Mucosa of rectum (tissue), 2 donors: Measurements from ENCODE around the gene MARVELD2.
A peak's percentile ranks its signal among the peaks of the same experiment; 100 is the strongest.
"Not testable (repeated sequence)": the region's sequence is repeated elsewhere in the genome, so short reads cannot be mapped to it uniquely, and the experiment has no call there.

Experiments
- H3K27ac ChIP-seq, 2 donors: one replicate each; pipeline ENCODE4 v1.7.0; 2013; ENCODE audit warnings: inconsistent platforms in 2 of 2, low read depth in 2 of 2, low read length in 2 of 2
- H3K27me3 ChIP-seq, 2 donors: one replicate each; pipeline ENCODE4 v1.7.0; 2013; ENCODE audit warnings: low read length in 2 of 2; ENCODE audit not compliant: control insufficient read depth in 2 of 2, insufficient read depth in 2 of 2
- H3K36me3 ChIP-seq, 2 donors: one replicate each; pipeline ENCODE4 v1.7.0; 2013; ENCODE audit warnings: low read length in 2 of 2; ENCODE audit not compliant: control insufficient read depth in 2 of 2, insufficient read depth in 2 of 2
- H3K4me1 ChIP-seq, 2 donors: one replicate each; pipeline ENCODE4 v1.7.0; 2013; ENCODE audit warnings: low read length in 2 of 2, mild to moderate bottlenecking in 1 of 2; ENCODE audit not compliant: control insufficient read depth in 2 of 2, insufficient read depth in 2 of 2
- H3K4me3 ChIP-seq, 2 donors: one replicate each; pipeline ENCODE4 v1.7.0; 2013; ENCODE audit warnings: low read length in 2 of 2
- H3K9ac ChIP-seq, 2 donors: one replicate each; pipeline ENCODE4 v1.7.0; 2013; ENCODE audit warnings: low read length in 2 of 2, low read depth in 1 of 2, mild to moderate bottlenecking in 1 of 2
- H3K9me3 ChIP-seq, 2 donors: one replicate each; pipeline ENCODE4 v1.7.0; 2013; ENCODE audit warnings: low read length in 2 of 2; ENCODE audit not compliant: control insufficient read depth in 2 of 2
- donor health status: healthy.
- donor health status: Normal muscosa, but diverticular disease.

Gene MARVELD2

GRCh38 chr5:69414885-69415583 lies at the start of gene MARVELD2:
Gene MARVELD2 (plus strand): TSS chr5:69415116. CDS start chr5:69419386, 4,270 bp downstream.
- Histone ChIP-seq H3K36me3 (peaks cover 7 to 19% of the 10 kb centered on the region in 2 donors), H3K9me3 (no peaks in the 10 kb centered on the region), H3K27ac (peak within 1 kb of the TSS; percentile 85 to 94), H3K4me3 (peak within 1 kb of the TSS; percentile 84 to 85), H3K27me3 (no peaks in the 10 kb centered on the region), H3K9ac (peak within 1 kb of the TSS; percentile 88 to 96), H3K4me1 (peaks cover 6 to 11% of the 10 kb centered on the region in 2 donors)

GRCh38 chr5:69367697-69368279 lies 47.1 kb upstream of the MARVELD2 start:
- Histone ChIP-seq H3K4me1 (peaks cover 16 to 22% of the 10 kb centered on the region in 2 donors), H3K27me3 (no peaks in the 10 kb centered on the region), H3K27ac (no peak overlapping the region), H3K9ac (peak overlapping the region; percentile 27 to 95), H3K4me3 (peak overlapping the region; percentile 90 to 98), H3K9me3 (no peaks in the 10 kb centered on the region), H3K36me3 (peaks cover 14 to 25% of the 10 kb centered on the region in 2 donors)

GRCh38 chr5:69368458-69369339 lies 46.2 kb upstream of the MARVELD2 start:
- Histone ChIP-seq H3K9ac (peak overlapping the region; percentile 86 to 95), H3K36me3 (peaks cover 14 to 21% of the 10 kb centered on the region in 2 donors), H3K9me3 (no peaks in the 10 kb centered on the region), H3K4me3 (peak overlapping the region; percentile 90 to 98), H3K4me1 (peaks cover 16 to 22% of the 10 kb centered on the region in 2 donors), H3K27me3 (no peaks in the 10 kb centered on the region), H3K27ac (peak overlapping the region; percentile 96)

GRCh38 chr5:69369340-69370121 lies 45.4 kb upstream of the MARVELD2 start, which contains the start of the genes AK6, RAD17 and TAF9:
Gene AK6 (minus strand): TSS chr5:69369520. CDS start chr5:69369490, 30 bp downstream.
Gene RAD17 (plus strand): TSS chr5:69369818. CDS start chr5:69372209, 2,391 bp downstream.
Gene TAF9 (minus strand): TSS chr5:69369520. CDS start chr5:69365737, 3,783 bp downstream.
- Histone ChIP-seq H3K4me3 (peak within 1 kb of the TSS; percentile 90 to 98), H3K4me1 (peaks cover 16 to 22% of the 10 kb centered on the region in 2 donors), H3K9me3 (no peaks in the 10 kb centered on the region), H3K9ac (peak within 1 kb of the TSS; percentile 86 to 95), H3K27me3 (no peaks in the 10 kb centered on the region), H3K27ac (peak within 1 kb of the TSS; percentile 96), H3K36me3 (peaks cover 14 to 19% of the 10 kb centered on the region in 2 donors)

- peaks cover 14 to 18% of the 10 kb centered on the region in 2 donors for H3K36me3 ChIP-seq
- H3K27ac ChIP-seq, H3K27me3 ChIP-seq, H3K9me3 ChIP-seq: not testable (repeated sequence)
- peak overlapping the region; percentile 90 to 98 for H3K4me3 ChIP-seq
- H3K9ac ChIP-seq = peak overlapping the region; percentile 79 to 95
- peaks cover 16 to 22% of the 10 kb centered on the region in 2 donors for H3K4me1 ChIP-seq
These were observed 44.6 kb upstream of the MARVELD2 start for GRCh38 chr5:69370335-69370734.

GRCh38 chr5:69372394-69372793 lies 42.5 kb upstream of the MARVELD2 start:
- Histone ChIP-seq H3K9ac (no peak overlapping the region), H3K4me1 (peaks cover 16 to 22% of the 10 kb centered on the region in 2 donors), H3K4me3 (no peak overlapping the region), H3K27me3 (no peaks in the 10 kb centered on the region), H3K36me3 (peaks cover 15 to 16% of the 10 kb centered on the region in 2 donors), H3K9me3 (no peaks in the 10 kb centered on the region), H3K27ac (no peak overlapping the region)

- no peak overlapping the region for H3K27ac ChIP-seq
- no peaks in the 10 kb centered on the region for H3K9me3 ChIP-seq
These were observed 39.9 kb upstream of the MARVELD2 start for GRCh38 chr5:69374911-69375446.

GRCh38 chr5:69378376-69378775 lies 36.5 kb upstream of the MARVELD2 start:
- no peaks in the 10 kb centered on the region for H3K4me1 ChIP-seq
- H3K27ac ChIP-seq = no peak overlapping the region
- H3K36me3 ChIP-seq = peaks cover 23 to 31% of the 10 kb centered on the region in 2 donors
- no peak overlapping the region for H3K9ac ChIP-seq
- no peaks in the 10 kb centered on the region for H3K9me3 ChIP-seq
- no peak overlapping the region for H3K4me3 ChIP-seq
- no peaks in the 10 kb centered on the region for H3K27me3 ChIP-seq

More at GRCh38 chr5:69374911-69375446, 39.9 kb upstream of the MARVELD2 start:
- peaks cover 8 to 9% of the 10 kb centered on the region in 2 donors for H3K4me1 ChIP-seq
- no peak overlapping the region for H3K9ac ChIP-seq
- H3K36me3 ChIP-seq = peaks cover 15 to 20% of the 10 kb centered on the region in 2 donors
- no peak overlapping the region for H3K4me3 ChIP-seq
- no peaks in the 10 kb centered on the region for H3K27me3 ChIP-seq
